Nephron progenitor cell (in vitro differentiated cells): ENCODE measurements around the gene IL1B.

Source experiments
- DNase-seq: peaks from one replicate; pipeline ENCODE4 v3.0.0; 2021
- H3K27ac Mint-ChIP-seq: 2 replicates; pipeline ENCODE4 v1.8.0; 2021; ENCODE audit warnings: mild to moderate bottlenecking, moderate library complexity, mixed read lengths
- H3K27me3 Mint-ChIP-seq: 2 replicates; pipeline ENCODE4 v1.8.0; 2021; ENCODE audit warnings: mild to moderate bottlenecking, low read depth, mixed read lengths; ENCODE audit not compliant: poor library complexity
- H3K36me3 Mint-ChIP-seq: 2 replicates; pipeline ENCODE4 v1.8.0; 2021; ENCODE audit warnings: low read depth, mixed read lengths
- H3K4me1 Mint-ChIP-seq: 2 replicates; pipeline ENCODE4 v1.8.0; 2021; ENCODE audit warnings: mixed read lengths
- H3K4me3 Mint-ChIP-seq: 2 replicates; pipeline ENCODE4 v1.8.0; 2021; ENCODE audit warnings: mild to moderate bottlenecking, moderate library complexity, mixed read lengths
- H3K9me3 Mint-ChIP-seq: 2 replicates; pipeline ENCODE4 v1.8.0; 2021; ENCODE audit warnings: mild to moderate bottlenecking, moderate library complexity, mixed read lengths
- TF ChIP-seq, protein P1 (sequence below): fragments of 200-600 bp; sonication (generic); IDR thresholded peaks from 2 replicates; pipeline ENCODE4 v1.5.0; 2021; ENCODE audit warnings: antibody characterized with exemption

Gene IL1B

DNA sequence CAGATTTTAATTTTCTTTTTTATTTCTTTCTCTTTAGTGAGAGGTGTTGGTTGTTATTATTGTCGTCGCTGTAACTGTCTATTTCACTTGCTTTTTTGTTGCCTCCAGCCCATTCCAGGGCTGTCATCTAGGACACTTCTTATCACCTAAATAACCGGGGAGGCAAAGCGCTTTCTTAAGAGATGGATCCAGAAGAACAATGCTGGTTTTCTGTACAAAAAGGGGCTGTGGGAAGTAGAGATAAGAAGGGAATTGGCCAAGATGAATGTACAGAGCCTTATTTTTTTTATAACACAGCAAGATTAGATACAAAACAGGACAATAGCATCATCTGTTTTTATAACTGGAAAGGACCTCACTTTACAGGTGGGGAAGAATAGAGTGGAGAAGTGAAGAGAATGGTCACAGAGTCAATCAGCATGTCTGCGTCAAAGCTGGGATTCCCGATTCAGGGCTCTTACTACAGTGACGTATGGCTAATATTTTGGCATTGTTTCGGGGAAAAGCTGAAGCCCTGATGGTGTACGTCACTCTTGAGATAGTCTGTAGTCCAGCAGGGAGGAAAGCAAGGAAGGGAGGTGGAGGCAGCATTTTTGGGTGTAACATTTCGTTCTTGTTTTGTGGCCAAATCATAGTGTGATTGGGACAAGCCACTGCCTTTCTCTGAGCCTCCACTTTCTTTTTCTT lies 23.2 kb downstream of the IL1B start:
- Mint-ChIP-seq H3K4me1 (peaks cover 28% of the 10 kb centered on the region), H3K27ac (no peak overlapping the region)

DNA sequence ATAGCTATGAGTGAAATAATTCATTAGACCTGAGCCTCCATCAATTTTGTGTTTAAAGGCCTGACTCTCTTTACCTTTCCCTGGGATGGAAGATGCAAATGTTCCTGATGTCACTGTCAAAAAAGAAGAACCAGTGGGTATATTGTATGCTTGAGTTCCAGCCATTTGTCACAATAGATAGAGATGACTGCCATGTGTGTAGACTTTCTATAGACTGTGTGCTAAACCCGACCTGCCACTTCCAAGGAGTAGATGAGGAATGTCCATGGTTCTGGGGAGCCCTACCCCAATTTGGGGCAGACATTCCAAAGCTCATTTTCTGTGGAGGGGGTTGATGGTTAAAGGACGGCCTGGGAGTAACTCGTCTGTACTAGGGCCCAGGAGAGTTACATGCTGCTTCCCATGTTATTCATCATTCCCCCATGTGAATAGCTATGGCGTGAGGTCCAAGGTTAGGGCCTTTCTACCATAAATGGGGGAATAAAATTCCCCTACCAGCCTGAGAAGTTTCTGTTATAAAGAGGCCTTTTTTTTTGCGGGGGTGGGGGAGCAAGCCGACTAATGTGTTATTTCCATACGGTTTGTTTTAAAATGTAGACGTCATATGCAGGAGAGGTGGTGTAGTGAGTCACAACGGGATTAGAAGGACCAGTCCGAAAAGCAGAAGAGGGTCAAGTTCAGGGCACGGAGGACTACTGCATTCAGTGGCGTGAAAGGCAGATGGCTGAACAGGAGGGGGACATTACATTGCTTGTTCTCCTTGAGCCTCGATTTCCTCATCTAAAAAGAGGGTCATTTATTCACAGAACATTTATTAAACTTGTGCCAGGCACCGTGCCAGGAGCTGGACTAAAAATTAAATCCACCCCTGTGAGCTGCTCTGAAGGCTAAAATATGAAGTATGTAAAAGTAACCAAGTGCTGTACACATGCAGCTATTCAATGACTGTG lies 24.0 kb downstream of the IL1B start:
- Mint-ChIP-seq H3K4me3 (no peak overlapping the region), H3K4me1 (peaks cover 21% of the 10 kb centered on the region), H3K9me3 (peaks cover 12% of the 10 kb centered on the region), H3K36me3 (peaks cover 3% of the 10 kb centered on the region), H3K27me3 (peaks cover 37% of the 10 kb centered on the region), H3K27ac (no peak overlapping the region)
- DNase-seq: no peak
- TF ChIP-seq, protein P1, sequence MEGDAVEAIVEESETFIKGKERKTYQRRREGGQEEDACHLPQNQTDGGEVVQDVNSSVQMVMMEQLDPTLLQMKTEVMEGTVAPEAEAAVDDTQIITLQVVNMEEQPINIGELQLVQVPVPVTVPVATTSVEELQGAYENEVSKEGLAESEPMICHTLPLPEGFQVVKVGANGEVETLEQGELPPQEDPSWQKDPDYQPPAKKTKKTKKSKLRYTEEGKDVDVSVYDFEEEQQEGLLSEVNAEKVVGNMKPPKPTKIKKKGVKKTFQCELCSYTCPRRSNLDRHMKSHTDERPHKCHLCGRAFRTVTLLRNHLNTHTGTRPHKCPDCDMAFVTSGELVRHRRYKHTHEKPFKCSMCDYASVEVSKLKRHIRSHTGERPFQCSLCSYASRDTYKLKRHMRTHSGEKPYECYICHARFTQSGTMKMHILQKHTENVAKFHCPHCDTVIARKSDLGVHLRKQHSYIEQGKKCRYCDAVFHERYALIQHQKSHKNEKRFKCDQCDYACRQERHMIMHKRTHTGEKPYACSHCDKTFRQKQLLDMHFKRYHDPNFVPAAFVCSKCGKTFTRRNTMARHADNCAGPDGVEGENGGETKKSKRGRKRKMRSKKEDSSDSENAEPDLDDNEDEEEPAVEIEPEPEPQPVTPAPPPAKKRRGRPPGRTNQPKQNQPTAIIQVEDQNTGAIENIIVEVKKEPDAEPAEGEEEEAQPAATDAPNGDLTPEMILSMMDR: no peak

More for the DNA sequence above, 23.2 kb downstream of the IL1B start:
- peaks cover 37% of the 10 kb centered on the region for H3K27me3 Mint-ChIP-seq
- DNase-seq: no peak
- peaks cover 9% of the 10 kb centered on the region for H3K9me3 Mint-ChIP-seq
- no peak overlapping the region for H3K4me3 Mint-ChIP-seq
- H3K36me3 Mint-ChIP-seq: no peaks in the 10 kb centered on the region
- TF ChIP-seq, protein P1: no peak

DNA sequence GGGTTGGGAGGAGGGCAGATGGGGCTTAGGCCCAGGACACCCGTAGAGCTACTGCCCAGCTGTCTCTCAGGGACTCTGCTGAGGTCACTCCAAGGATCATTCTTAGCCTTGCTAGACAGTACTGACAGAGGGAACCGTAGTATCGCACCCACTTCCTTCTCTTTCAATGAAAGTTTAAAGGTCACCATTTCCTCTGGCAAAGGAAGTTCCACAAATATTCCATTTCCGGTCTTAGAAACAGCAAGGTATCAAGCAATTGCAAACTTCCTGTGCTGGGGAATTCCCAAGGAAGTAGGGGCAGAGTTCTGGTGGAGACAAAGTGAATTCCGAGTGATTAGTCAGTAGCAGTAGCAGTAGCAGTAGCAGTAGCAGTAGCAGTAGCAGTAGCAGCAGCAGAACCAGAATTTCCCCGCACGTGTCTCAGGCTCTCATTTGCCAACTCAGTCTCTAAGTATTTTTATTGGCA lies 24.7 kb downstream of the IL1B start:
- DNase-seq: no peak

DNA sequence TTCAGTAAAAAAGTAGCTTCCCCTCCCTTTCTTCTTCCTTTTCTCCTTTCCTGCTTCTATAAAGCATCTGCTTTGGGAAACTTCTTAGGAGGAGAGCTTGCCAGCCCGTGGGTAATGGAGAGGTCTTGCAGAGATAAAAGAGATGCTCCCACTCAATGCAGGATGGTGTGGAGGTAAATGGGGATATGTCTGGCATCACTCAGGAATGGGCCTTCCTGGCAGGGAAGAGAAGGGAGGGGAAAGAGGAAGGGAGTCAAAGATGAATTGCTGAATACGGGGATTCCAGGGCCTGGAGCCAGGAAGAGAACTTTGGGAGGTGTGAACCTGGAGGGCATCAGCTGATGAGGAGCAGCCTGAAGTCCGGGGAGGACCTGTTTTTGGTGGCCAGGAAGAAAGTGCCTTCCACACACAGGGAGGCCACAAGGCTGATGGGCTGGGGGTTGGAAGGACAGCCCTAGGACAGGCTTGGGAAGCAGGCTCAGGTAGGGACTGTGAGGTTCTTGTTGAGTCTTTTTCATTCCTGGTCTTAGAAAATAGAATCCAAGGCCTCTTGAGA lies 25.2 kb downstream of the IL1B start:
- Mint-ChIP-seq H3K27ac (no peak overlapping the region), H3K9me3 (peaks cover 23% of the 10 kb centered on the region), H3K4me1 (peaks cover 18% of the 10 kb centered on the region), H3K36me3 (peaks cover 15% of the 10 kb centered on the region), H3K4me3 (no peak overlapping the region), H3K27me3 (peaks cover 32% of the 10 kb centered on the region)
- DNase-seq: no peak
- TF ChIP-seq, protein P1: no peak

More for the DNA sequence above, 24.7 kb downstream of the IL1B start:
- TF ChIP-seq, protein P1: no peak
- Mint-ChIP-seq H3K36me3 (peaks cover 10% of the 10 kb centered on the region), H3K4me3 (no peak overlapping the region), H3K27me3 (peaks cover 36% of the 10 kb centered on the region), H3K4me1 (peaks cover 18% of the 10 kb centered on the region), H3K9me3 (peaks cover 18% of the 10 kb centered on the region), H3K27ac (no peak overlapping the region)

DNA sequence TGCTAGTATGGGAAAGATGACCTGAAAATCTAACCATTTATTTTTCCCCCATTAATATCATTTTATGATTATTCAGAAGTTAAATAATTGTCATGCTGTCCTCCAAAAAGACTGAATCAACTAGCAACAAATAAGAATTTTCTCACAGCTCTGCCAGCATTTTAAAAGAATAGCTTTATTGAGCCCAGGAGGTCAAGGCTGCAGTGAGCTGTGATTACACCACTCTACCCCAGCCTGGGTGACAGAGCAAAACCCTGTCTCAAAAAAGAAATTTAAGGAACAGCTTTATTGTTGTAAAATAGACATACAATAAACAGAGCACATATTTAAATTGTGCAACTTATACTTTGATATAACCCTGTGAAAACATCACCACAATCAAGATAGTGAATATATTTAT lies 27.5 kb downstream of the IL1B start:
- Mint-ChIP-seq H3K36me3 (peaks cover 16% of the 10 kb centered on the region), H3K27me3 (peaks cover 29% of the 10 kb centered on the region), H3K27ac (no peak overlapping the region), H3K4me1 (peaks cover 13% of the 10 kb centered on the region), H3K9me3 (peaks cover 27% of the 10 kb centered on the region), H3K4me3 (no peak overlapping the region)
- TF ChIP-seq, protein P1: no peak
- no peak for DNase-seq
